HepG2 (cell line): Measurements from ENCODE around the gene PRKCB. TPM values are rescaled to one million over a fixed set of nuclear protein-coding genes. Genes with fewer than 3 reads are reported as not detected.

Experiments used
- ATAC-seq: fragments of 200-7000 bp; cut with Tn5 transposase; 3 replicates; pipeline ENCODE4 v1.9.1; 2020; ENCODE audit warnings: mild to moderate bottlenecking, moderate library complexity
- BruUV-seq: library from RNA; stranded (reverse); fragments of 400-500 nt; replicated peaks from 2 replicates; lab custom pipeline; 2021; lab: Mats Ljungman, UMichigan
- CTCF ChIA-PET: fragments of 300-600 bp; formaldehyde crosslinking; extraction: SDS; loops from one replicate; lab custom pipeline; 2021; ENCODE audit warnings: low total read pairs, inconsistent platforms, low intra/inter-chr PET ratio; lab: Yijun Ruan, JAX
- POLR2A ChIA-PET: fragments of 350-600 bp; sonication (Branson Sonifier 250); formaldehyde crosslinking; loops from one replicate; lab custom pipeline; 2020; ENCODE audit warnings: antibody characterized with exemption, inconsistent platforms; lab: Yijun Ruan, JAX
- DNase-seq: peaks from one replicate; pipeline ENCODE4 v3.0.0-alpha.2; 2015; ENCODE audit warnings: low spot score
- FAIRE-seq: peaks from 3 replicates; lab custom pipeline; 2011; peaks lifted over from hg19 to GRCh38; lab: Jason Lieb, UNC
- H2AFZ ChIP-seq: one replicate; pipeline ENCODE4 v1.6.1; 2011; ENCODE audit warnings: low read length, inconsistent platforms
- H3K27ac ChIP-seq: fragments of 300-600 bp; 3 replicates; pipeline ENCODE4 v1.8.0; 2011; ENCODE audit warnings: mixed run types, mild to moderate bottlenecking, mixed read lengths, low read length, inconsistent platforms; ENCODE audit not compliant: insufficient read depth; ENCODE audit errors: extremely low read length
- H3K27me3 ChIP-seq, 2 experiments: fragments of 200-600 bp in 1 of 2; 2 replicates in 1 of 2; 3 replicates in 1 of 2; pipeline versions ENCODE4 v1.6.0 to v1.8.0; 2011; ENCODE audit warnings: low read length in 2 of 2, mild to moderate bottlenecking in 2 of 2, moderate library complexity in 2 of 2, inconsistent platforms in 1 of 2; ENCODE audit not compliant: insufficient read depth in 2 of 2, control insufficient read depth in 1 of 2
- H3K36me3 ChIP-seq, 2 experiments: fragments of 200-600 bp in 1 of 2; replicated peaks in 1 of 2; 2 replicates in 1 of 2; 3 replicates in 1 of 2; pipeline versions ENCODE4 v1.5.1 to v1.8.0; 2011; ENCODE audit warnings: low read length in 2 of 2, inconsistent platforms in 1 of 2; ENCODE audit not compliant: insufficient read depth in 2 of 2, control insufficient read depth in 1 of 2
- H3K4me1 ChIP-seq: 2 replicates; pipeline ENCODE4 v1.5.1; 2012; ENCODE audit warnings: low read length, inconsistent platforms; ENCODE audit not compliant: insufficient read depth
- H3K4me2 ChIP-seq: 2 replicates; pipeline ENCODE4 v1.6.0; 2011; ENCODE audit warnings: low read depth, low read length, inconsistent platforms
- H3K4me3 ChIP-seq, 3 experiments: fragments of 200-600 bp in 1 of 3; sonication (generic), shearing (Covaris generic) in 1 of 3; replicated peaks in 1 of 3; 2 replicates each; pipeline ENCODE4 v1.5.1; 2011 to 2016; ENCODE audit warnings: low read length in 3 of 3, inconsistent platforms in 2 of 3, low read depth in 2 of 3, mild to moderate bottlenecking in 2 of 3, control low read depth in 1 of 3, mixed read lengths in 1 of 3; ENCODE audit not compliant: insufficient read depth in 1 of 3
- H3K79me2 ChIP-seq: one replicate; pipeline ENCODE4 v1.6.1; 2011; ENCODE audit warnings: low read length, inconsistent platforms; ENCODE audit not compliant: insufficient read depth
- H3K9ac ChIP-seq: 2 replicates; pipeline ENCODE4 v1.6.0; 2011; ENCODE audit warnings: mild to moderate bottlenecking, low read depth, low read length, inconsistent platforms; ENCODE audit not compliant: insufficient read depth
- H3K9me3 ChIP-seq: 2 replicates; pipeline ENCODE4 v1.5.1; 2012; ENCODE audit warnings: mild to moderate bottlenecking, low read length
- H4K20me1 ChIP-seq: 2 replicates; pipeline ENCODE4 v1.6.0; 2011; ENCODE audit warnings: inconsistent platforms, mild to moderate bottlenecking, low read length, moderate library complexity; ENCODE audit not compliant: insufficient read depth
- CCDC6 ChIP-seq: sonication (generic); formaldehyde crosslinking; IDR thresholded peaks from 2 replicates; pipeline ENCODE4 v1.8.1; 2022; ENCODE audit warnings: mild to moderate bottlenecking, missing genetic modification reagents, moderate library complexity
- CENPT ChIP-seq: sonication (generic); formaldehyde crosslinking; IDR thresholded peaks from 2 replicates; pipeline ENCODE4 v1.8.0; 2022; ENCODE audit warnings: low read depth, mild to moderate bottlenecking, moderate library complexity, missing genetic modification reagents
- GATAD2A ChIP-seq: IDR thresholded peaks from 2 replicates; pipeline ENCODE4 v1.6.1; 2016
- ZNF251 ChIP-seq: sonication (generic); formaldehyde crosslinking; IDR thresholded peaks from 2 replicates; pipeline ENCODE4 v1.9.0; 2021; ENCODE audit warnings: mild to moderate bottlenecking, missing genetic modification reagents
- ZNF44 ChIP-seq: sonication (generic); formaldehyde crosslinking; IDR thresholded peaks from 2 replicates; pipeline ENCODE4 v1.5.1; 2020; ENCODE audit warnings: mild to moderate bottlenecking, missing genetic modification reagents
- ZNF660 ChIP-seq: sonication (generic); formaldehyde crosslinking; IDR thresholded peaks from 2 replicates; pipeline ENCODE4 v1.5.1; 2020; ENCODE audit warnings: mild to moderate bottlenecking, low read depth, missing genetic modification reagents, borderline replicate concordance
- ZNF790 ChIP-seq: sonication (generic); formaldehyde crosslinking; IDR thresholded peaks from 2 replicates; pipeline ENCODE4 v1.8.0; 2022; ENCODE audit warnings: missing genetic modification reagents, mild to moderate bottlenecking, borderline replicate concordance
- WGBS: methylation state at CpG from one replicate; pipeline ENCODE4 v1.1.6; 2017; ENCODE audit warnings: low lambda C conversion rate; 5-methylcytosine and 5-hydroxymethylcytosine counted together
- in situ Hi-C: cut with HindIII; loops from 2 replicates; pipeline ENCODE4 v1.10.0; 2017; ENCODE audit warnings: low pct_unique_long_range_greater_than_20kb; ENCODE audit not compliant: extremely low pct_ligation_motif_present
- intact Hi-C: fragments of 100-400 bp; cut with micrococcal nuclease; formaldehyde crosslinking; loops from one replicate; pipeline ENCODE4 v1.10.0; 2022; ENCODE audit not compliant: unreplicated experiment
- polyA plus RNA-seq, 8 experiments: library from polyadenylated mRNA; depleted of rRNA in 3 of 8; stranded (reverse) in 7 of 8; unstranded in 1 of 8; fragments of >200 nt; fragmentation: Illumina TruSeq in 4 of 8; extraction: Trizol in 4 of 8; gene quantifications; 2 replicates each; pipeline versions ENCODE4 v1.2.1 to v1.2.3, GENCODE V29; 2011 to 2016; ENCODE audit warnings: low read depth in 4 of 8, missing spikeins in 1 of 8, mixed read lengths in 1 of 8; ENCODE audit not compliant: insufficient read depth in 1 of 8
- total RNA-seq, 5 experiments: library from RNA; depleted of rRNA; stranded (reverse); fragments of >200 nt; fragmentation: Illumina TruSeq; extraction: Trizol; gene quantifications; 2 replicates each; pipeline ENCODE4 v1.2.3, GENCODE V29; 2016; ENCODE audit warnings: low read depth in 1 of 5
- TF ChIP-seq, protein P1 (sequence below): sonication (generic); formaldehyde crosslinking; IDR thresholded peaks from 2 replicates; pipeline ENCODE4 v1.8.0; 2022; ENCODE audit warnings: mild to moderate bottlenecking, missing genetic modification reagents

Gene PRKCB
- total and polyA plus RNA-seq, 2 of the 13 experiments (the other 11 are each of a cell fraction or from before 2014, with no cell fraction given), result 0.01 TPM; not detected in 1

DNA sequence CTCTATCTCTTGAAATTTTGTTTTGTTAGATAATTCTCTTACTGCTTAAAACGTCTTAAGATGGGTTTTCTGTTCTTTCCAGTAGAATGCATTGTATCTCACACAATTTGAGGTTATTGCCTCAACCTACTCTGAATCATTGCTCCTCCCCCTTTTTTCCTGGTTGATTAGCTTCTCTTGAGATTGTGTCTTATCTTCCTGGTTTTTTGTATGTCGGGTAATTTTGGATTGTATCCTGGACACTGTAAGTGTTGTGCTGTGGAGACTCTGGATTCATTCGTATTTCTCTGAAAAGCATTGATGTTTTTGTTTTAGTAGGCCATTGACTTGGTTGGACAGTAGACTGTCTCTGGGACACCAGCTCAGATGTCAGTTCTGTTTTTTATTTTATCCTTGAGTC, 26.1 kb downstream of the PRKCB start (continued):
- TF ChIP-seq ZNF251 (CRISPR knock-in tag) (no peak), CCDC6 (CRISPR knock-in tag) (no peak), ZNF660 (CRISPR knock-in tag) (no peak)

DNA sequence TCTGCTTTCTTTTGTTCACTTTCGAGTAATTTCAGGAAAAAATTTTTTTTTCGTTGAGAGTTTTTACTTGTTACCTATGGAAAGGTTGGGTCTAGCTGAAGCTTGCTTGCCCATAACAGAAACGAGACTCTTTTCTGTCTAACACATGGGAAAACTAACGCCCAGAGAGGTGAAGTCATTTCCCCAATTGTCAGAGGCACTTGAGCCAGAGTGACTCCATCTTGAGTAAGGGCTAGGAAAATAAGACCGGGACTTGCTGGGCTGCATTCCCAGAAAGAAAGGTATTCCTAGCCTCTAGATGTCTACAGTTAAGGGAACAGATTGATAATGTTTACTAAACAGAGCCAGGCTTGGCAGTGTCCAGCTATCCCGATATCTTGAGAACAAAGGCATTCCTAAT, 26.8 kb downstream of the PRKCB start:
- peaks cover 12% of the 10 kb centered on the region for H3K4me1 ChIP-seq
- ChIA-PET CTCF (no interaction called here), POLR2A (no interaction called here)
- intact Hi-C loops, result no loop called here
- H3K27me3 ChIP-seq, result peaks cover 0 to 19% of the 10 kb centered on the region in 2 experiments; a peak in 3 of 5 replicates
- DNase-seq (no peak), ATAC-seq (no peak), FAIRE-seq (no peak)
- H3K79me2 ChIP-seq, result no peaks in the 10 kb centered on the region
- no peak overlapping the region for H3K27ac ChIP-seq
- H3K9ac ChIP-seq, result no peak overlapping the region
- no peak overlapping the region for H2AFZ ChIP-seq
- in situ Hi-C loops, result no loop called here
- no peaks in the 10 kb centered on the region for H3K36me3 ChIP-seq
- no peak overlapping the region for H3K4me2 ChIP-seq
- H3K9me3 ChIP-seq, result no peaks in the 10 kb centered on the region
- 5% methylated on average over 6 of the region's 6 CpGs for WGBS
- H4K20me1 ChIP-seq, result no peaks in the 10 kb centered on the region
- H3K4me3 ChIP-seq, result no peak overlapping the region
- TF ChIP-seq GATAD2A, result no peak
- TF ChIP-seq ZNF790, result no peak
- no peak for TF ChIP-seq CENPT (CRISPR knock-in tag)
- TF ChIP-seq ZNF44 (CRISPR knock-in tag), result no peak
- TF ChIP-seq, protein P1, sequence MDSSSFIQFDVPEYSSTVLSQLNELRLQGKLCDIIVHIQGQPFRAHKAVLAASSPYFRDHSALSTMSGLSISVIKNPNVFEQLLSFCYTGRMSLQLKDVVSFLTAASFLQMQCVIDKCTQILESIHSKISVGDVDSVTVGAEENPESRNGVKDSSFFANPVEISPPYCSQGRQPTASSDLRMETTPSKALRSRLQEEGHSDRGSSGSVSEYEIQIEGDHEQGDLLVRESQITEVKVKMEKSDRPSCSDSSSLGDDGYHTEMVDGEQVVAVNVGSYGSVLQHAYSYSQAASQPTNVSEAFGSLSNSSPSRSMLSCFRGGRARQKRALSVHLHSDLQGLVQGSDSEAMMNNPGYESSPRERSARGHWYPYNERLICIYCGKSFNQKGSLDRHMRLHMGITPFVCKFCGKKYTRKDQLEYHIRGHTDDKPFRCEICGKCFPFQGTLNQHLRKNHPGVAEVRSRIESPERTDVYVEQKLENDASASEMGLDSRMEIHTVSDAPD (CRISPR knock-in tag), result no peak
- TF ChIP-seq, all 625 proteins: peak for 0
- BruUV-seq, result no TSS peak
